HepG2 (cell line): Measurements from ENCODE around the gene ACBD3.

Source experiments
- FOXM1 ChIP-seq: sonication (generic); formaldehyde crosslinking; IDR thresholded peaks from 2 replicates; pipeline ENCODE4 v1.5.0; 2020; ENCODE audit warnings: missing genetic modification reagents
- KLF16 ChIP-seq, 2 experiments: sonication (generic) in 1 of 2; formaldehyde crosslinking in 1 of 2; IDR thresholded peaks; 2 replicates each; pipeline versions ENCODE4 v1.6.1 to v1.8.0; 2016 to 2023; ENCODE audit warnings: missing genetic modification reagents in 2 of 2, missing compliant biosample characterization in 1 of 2
- ZBTB7A ChIP-seq: sonication (generic); formaldehyde crosslinking; IDR thresholded peaks from 2 replicates; pipeline ENCODE4 v1.8.0; 2022; ENCODE audit warnings: mild to moderate bottlenecking, missing genetic modification reagents
- ZNF335 ChIP-seq: sonication (generic); formaldehyde crosslinking; IDR thresholded peaks from 2 replicates; pipeline ENCODE4 v1.4.0; 2020; ENCODE audit warnings: missing genetic modification reagents
- ZNF33A ChIP-seq: sonication (generic); formaldehyde crosslinking; IDR thresholded peaks from 2 replicates; pipeline ENCODE4 v1.5.1; 2020; ENCODE audit warnings: missing genetic modification reagents, mild to moderate bottlenecking, moderate library complexity, borderline replicate concordance
- ZNF660 ChIP-seq: sonication (generic); formaldehyde crosslinking; IDR thresholded peaks from 2 replicates; pipeline ENCODE4 v1.5.1; 2020; ENCODE audit warnings: mild to moderate bottlenecking, low read depth, missing genetic modification reagents, borderline replicate concordance
- TF ChIP-seq, protein P1 (sequence below): sonication (generic); formaldehyde crosslinking; IDR thresholded peaks from 2 replicates; pipeline ENCODE4 v1.5.0; 2020; ENCODE audit warnings: mild to moderate bottlenecking, missing genetic modification reagents, moderate library complexity
- TF ChIP-seq, protein P2 (sequence below): sonication (generic); formaldehyde crosslinking; IDR thresholded peaks from 2 replicates; pipeline ENCODE4 v1.4.0; 2020; ENCODE audit warnings: missing genetic modification reagents, borderline replicate concordance
- TF ChIP-seq, protein P3 (sequence below), 2 experiments: sonication (generic) in 1 of 2; formaldehyde crosslinking in 1 of 2; IDR thresholded peaks; 2 replicates each; pipeline versions ENCODE4 v1.4.0 to v1.6.1; 2018 to 2020; ENCODE audit warnings: missing genetic modification reagents in 2 of 2, borderline replicate concordance in 1 of 2, low read depth in 1 of 2, mild to moderate bottlenecking in 1 of 2, missing biosample characterization in 1 of 2

DNA sequence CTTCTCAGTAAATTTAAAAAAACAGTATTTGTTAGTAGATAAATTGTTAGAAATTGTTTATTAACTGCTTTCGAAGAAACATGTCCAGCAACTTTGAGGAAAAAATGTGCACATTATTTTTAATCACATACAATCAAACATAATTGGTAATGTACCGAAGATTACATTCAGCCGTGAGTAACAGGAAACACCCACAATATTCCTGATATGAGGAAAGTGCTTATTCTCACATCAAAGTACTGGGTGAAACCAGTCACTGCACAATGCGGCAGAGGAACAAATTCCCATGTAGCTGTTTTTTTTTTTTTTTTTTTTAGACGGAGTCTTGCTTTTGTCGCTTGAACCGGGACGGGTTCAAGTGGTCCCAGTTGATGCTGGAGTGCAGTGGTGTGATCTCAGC is 9.7 kb downstream of the ACBD3 start:
- TF ChIP-seq ZNF335 (CRISPR knock-in tag) (no peak), ZNF33A (CRISPR knock-in tag) (no peak), FOXM1 (CRISPR knock-in tag) (no peak), ZBTB7A (no peak), ZNF660 (CRISPR knock-in tag) (no peak), KLF16 (CRISPR knock-in tag; IDR thresholded peaks at IDR 0.05) (no peak)
- TF ChIP-seq, protein P1, sequence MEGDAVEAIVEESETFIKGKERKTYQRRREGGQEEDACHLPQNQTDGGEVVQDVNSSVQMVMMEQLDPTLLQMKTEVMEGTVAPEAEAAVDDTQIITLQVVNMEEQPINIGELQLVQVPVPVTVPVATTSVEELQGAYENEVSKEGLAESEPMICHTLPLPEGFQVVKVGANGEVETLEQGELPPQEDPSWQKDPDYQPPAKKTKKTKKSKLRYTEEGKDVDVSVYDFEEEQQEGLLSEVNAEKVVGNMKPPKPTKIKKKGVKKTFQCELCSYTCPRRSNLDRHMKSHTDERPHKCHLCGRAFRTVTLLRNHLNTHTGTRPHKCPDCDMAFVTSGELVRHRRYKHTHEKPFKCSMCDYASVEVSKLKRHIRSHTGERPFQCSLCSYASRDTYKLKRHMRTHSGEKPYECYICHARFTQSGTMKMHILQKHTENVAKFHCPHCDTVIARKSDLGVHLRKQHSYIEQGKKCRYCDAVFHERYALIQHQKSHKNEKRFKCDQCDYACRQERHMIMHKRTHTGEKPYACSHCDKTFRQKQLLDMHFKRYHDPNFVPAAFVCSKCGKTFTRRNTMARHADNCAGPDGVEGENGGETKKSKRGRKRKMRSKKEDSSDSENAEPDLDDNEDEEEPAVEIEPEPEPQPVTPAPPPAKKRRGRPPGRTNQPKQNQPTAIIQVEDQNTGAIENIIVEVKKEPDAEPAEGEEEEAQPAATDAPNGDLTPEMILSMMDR, result no peak
- TF ChIP-seq, protein P2, sequence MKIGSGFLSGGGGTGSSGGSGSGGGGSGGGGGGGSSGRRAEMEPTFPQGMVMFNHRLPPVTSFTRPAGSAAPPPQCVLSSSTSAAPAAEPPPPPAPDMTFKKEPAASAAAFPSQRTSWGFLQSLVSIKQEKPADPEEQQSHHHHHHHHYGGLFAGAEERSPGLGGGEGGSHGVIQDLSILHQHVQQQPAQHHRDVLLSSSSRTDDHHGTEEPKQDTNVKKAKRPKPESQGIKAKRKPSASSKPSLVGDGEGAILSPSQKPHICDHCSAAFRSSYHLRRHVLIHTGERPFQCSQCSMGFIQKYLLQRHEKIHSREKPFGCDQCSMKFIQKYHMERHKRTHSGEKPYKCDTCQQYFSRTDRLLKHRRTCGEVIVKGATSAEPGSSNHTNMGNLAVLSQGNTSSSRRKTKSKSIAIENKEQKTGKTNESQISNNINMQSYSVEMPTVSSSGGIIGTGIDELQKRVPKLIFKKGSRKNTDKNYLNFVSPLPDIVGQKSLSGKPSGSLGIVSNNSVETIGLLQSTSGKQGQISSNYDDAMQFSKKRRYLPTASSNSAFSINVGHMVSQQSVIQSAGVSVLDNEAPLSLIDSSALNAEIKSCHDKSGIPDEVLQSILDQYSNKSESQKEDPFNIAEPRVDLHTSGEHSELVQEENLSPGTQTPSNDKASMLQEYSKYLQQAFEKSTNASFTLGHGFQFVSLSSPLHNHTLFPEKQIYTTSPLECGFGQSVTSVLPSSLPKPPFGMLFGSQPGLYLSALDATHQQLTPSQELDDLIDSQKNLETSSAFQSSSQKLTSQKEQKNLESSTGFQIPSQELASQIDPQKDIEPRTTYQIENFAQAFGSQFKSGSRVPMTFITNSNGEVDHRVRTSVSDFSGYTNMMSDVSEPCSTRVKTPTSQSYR, result no peak
- TF ChIP-seq, protein P3, sequence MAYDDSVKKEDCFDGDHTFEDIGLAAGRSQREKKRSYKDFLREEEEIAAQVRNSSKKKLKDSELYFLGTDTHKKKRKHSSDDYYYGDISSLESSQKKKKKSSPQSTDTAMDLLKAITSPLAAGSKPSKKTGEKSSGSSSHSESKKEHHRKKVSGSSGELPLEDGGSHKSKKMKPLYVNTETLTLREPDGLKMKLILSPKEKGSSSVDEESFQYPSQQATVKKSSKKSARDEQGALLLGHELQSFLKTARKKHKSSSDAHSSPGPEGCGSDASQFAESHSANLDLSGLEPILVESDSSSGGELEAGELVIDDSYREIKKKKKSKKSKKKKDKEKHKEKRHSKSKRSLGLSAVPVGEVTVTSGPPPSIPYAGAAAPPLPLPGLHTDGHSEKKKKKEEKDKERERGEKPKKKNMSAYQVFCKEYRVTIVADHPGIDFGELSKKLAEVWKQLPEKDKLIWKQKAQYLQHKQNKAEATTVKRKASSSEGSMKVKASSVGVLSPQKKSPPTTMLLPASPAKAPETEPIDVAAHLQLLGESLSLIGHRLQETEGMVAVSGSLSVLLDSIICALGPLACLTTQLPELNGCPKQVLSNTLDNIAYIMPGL (CRISPR knock-in tag; IDR thresholded peaks at IDR 0.05; ENCODE audit: borderline replicate concordance in 1 of 2, low read depth in 1 of 2), result no peak
